CD14-positive monocyte (primary cell): Measurements from ENCODE around the gene RSAD2. TPM values are rescaled to one million over a fixed set of nuclear protein-coding genes. Genes with fewer than 3 reads are reported as not detected.

Source experiments
- DNase-seq, 3 donors: peaks; one replicate each; pipeline ENCODE4 v3.0.0-alpha.2; 2011 to 2022
- H2AFZ ChIP-seq: 2 replicates; pipeline ENCODE4 v1.6.0; 2012; ENCODE audit warnings: mild to moderate bottlenecking, low read depth, low read length, inconsistent platforms; ENCODE audit not compliant: insufficient read depth, poor library complexity, severe bottlenecking
- H3K27ac ChIP-seq, 2 donors: 1 replicate in 1 of 2; 2 replicates in 1 of 2; pipeline ENCODE4 v1.5.1; 2012 to 2013; ENCODE audit warnings: low read length in 2 of 2, control low read depth in 1 of 2, inconsistent platforms in 1 of 2, low read depth in 1 of 2, mild to moderate bottlenecking in 1 of 2
- H3K27me3 ChIP-seq, 2 donors: one replicate each; pipeline versions ENCODE4 v1.6.0 to v1.6.1; 2011 to 2013; ENCODE audit warnings: low read length in 2 of 2; ENCODE audit not compliant: control insufficient read depth in 2 of 2, insufficient read depth in 2 of 2
- H3K36me3 ChIP-seq, 2 donors: replicated peaks in 1 of 2; 1 replicate in 1 of 2; 2 replicates in 1 of 2; pipeline versions ENCODE4 v1.5.1 to v1.6.1; 2012 to 2013; ENCODE audit warnings: low read length in 2 of 2, control low read depth in 1 of 2, inconsistent platforms in 1 of 2, mild to moderate bottlenecking in 1 of 2; ENCODE audit not compliant: insufficient read depth in 2 of 2, control insufficient read depth in 1 of 2
- H3K4me1 ChIP-seq, 2 donors: 1 replicate in 1 of 2; 2 replicates in 1 of 2; pipeline versions ENCODE4 v1.5.1 to v1.6.1; 2012 to 2013; ENCODE audit warnings: low read length in 2 of 2, control low read depth in 1 of 2, inconsistent platforms in 1 of 2, mild to moderate bottlenecking in 1 of 2, moderate library complexity in 1 of 2; ENCODE audit not compliant: insufficient read depth in 2 of 2, control insufficient read depth in 1 of 2
- H3K4me2 ChIP-seq: replicated peaks from 2 replicates; pipeline ENCODE3; 2012; ENCODE audit warnings: low read length, moderate library complexity, mild to moderate bottlenecking; ENCODE audit not compliant: poor library complexity, severe bottlenecking; ENCODE audit errors: extremely low read depth
- H3K4me3 ChIP-seq, 3 experiments: fragments of 200-600 bp in 1 of 3; sonication (generic) in 1 of 3; replicated peaks in 1 of 3; 1 replicate in 2 of 3; 2 replicates in 1 of 3; pipeline ENCODE4 v1.5.1; 2011 to 2013; ENCODE audit warnings: low read length in 3 of 3, mild to moderate bottlenecking in 3 of 3, control low read depth in 2 of 3, low read depth in 2 of 3, inconsistent platforms in 1 of 3, moderate library complexity in 1 of 3
- H3K79me2 ChIP-seq: 2 replicates; pipeline ENCODE4 v1.6.0; 2012; ENCODE audit warnings: mild to moderate bottlenecking, control low read depth, inconsistent platforms, low read length, moderate library complexity; ENCODE audit not compliant: insufficient read depth
- H3K9ac ChIP-seq: 2 replicates; pipeline ENCODE4 v1.6.0; 2017; ENCODE audit warnings: low read length, mild to moderate bottlenecking; ENCODE audit not compliant: insufficient read depth, poor library complexity, severe bottlenecking
- H3K9me3 ChIP-seq, 2 donors: replicated peaks in 1 of 2; 1 replicate in 1 of 2; 2 replicates in 1 of 2; pipeline versions ENCODE4 v1.5.1 to v1.6.1; 2012 to 2013; ENCODE audit warnings: low read length in 2 of 2, control low read depth in 1 of 2; ENCODE audit not compliant: control insufficient read depth in 1 of 2, insufficient read depth in 1 of 2
- H4K20me1 ChIP-seq: 2 replicates; pipeline ENCODE4 v1.6.0; 2012; ENCODE audit warnings: mild to moderate bottlenecking, low read length, control low read depth, moderate library complexity; ENCODE audit not compliant: insufficient read depth
- H3K27ac Mint-ChIP-seq, 7 donors: one replicate each; pipeline ENCODE4 v1.8.0; 2020; ENCODE audit warnings: mild to moderate bottlenecking in 7 of 7, mixed read lengths in 7 of 7, moderate library complexity in 6 of 7, inconsistent platforms in 2 of 7
- H3K27me3 Mint-ChIP-seq, 3 donors: one replicate each; pipeline ENCODE4 v1.8.0; 2021 to 2022; ENCODE audit warnings: low read depth in 3 of 3, mild to moderate bottlenecking in 3 of 3, mixed read lengths in 3 of 3, moderate library complexity in 3 of 3, inconsistent platforms in 1 of 3
- H3K36me3 Mint-ChIP-seq, 2 donors: one replicate each; pipeline ENCODE4 v1.8.0; 2020; ENCODE audit warnings: mixed read lengths in 2 of 2, inconsistent platforms in 1 of 2, mild to moderate bottlenecking in 1 of 2
- H3K4me1 Mint-ChIP-seq: one replicate; pipeline ENCODE4 v1.8.0; 2020; ENCODE audit warnings: mild to moderate bottlenecking, mixed read lengths
- H3K4me3 Mint-ChIP-seq, 2 donors: one replicate each; pipeline ENCODE4 v1.8.0; 2020; ENCODE audit warnings: mild to moderate bottlenecking in 2 of 2, mixed read lengths in 2 of 2, moderate library complexity in 1 of 2
- H3K9me3 Mint-ChIP-seq, 7 donors: one replicate each; pipeline ENCODE4 v1.8.0; 2020 to 2022; ENCODE audit warnings: mixed read lengths in 7 of 7, mild to moderate bottlenecking in 6 of 7, moderate library complexity in 6 of 7, inconsistent platforms in 2 of 7
- CTCF ChIP-seq: fragments of 200-600 bp; IDR thresholded peaks from one replicate; pipeline ENCODE4 v1.8.0; 2022; ENCODE audit warnings: antibody characterized with exemption, mild to moderate bottlenecking
- WGBS: methylation state at CpG from one replicate; pipeline ENCODE4 v1.1.5; 2013; ENCODE audit warnings: missing lambda C conversion rate; ENCODE audit not compliant: insufficient coverage; 5-methylcytosine and 5-hydroxymethylcytosine counted together
- intact Hi-C, 2 donors: fragments of 100-400 bp; cut with micrococcal nuclease; formaldehyde crosslinking; loops; one replicate each; pipeline versions ENCODE4 v1.15.0 to v1.15.1; 2023
- polyA minus RNA-seq: library from RNA; depleted of rRNA, polyadenylated mRNA; stranded (reverse); fragments of >200 nt; gene quantifications from 2 replicates; pipeline ENCODE4 v1.2.3, GENCODE V29; 2012
- polyA plus RNA-seq, 3 donors: library from polyadenylated mRNA; depleted of rRNA in 1 of 3; unstranded in 2 of 3; stranded (reverse) in 1 of 3; fragments of 300-500 nt in 2 of 3; fragments of >200 nt in 1 of 3; fragmentation: Illumina TruSeq in 2 of 3; gene quantifications; 1 replicate in 2 of 3; 2 replicates in 1 of 3; pipeline ENCODE4 v1.2.3, GENCODE V29; 2012 to 2021
- total RNA-seq, 12 experiments: library from RNA in 1 of 12; stranded (reverse) in 1 of 12; fragments of 120-200 nt in 1 of 12; gene quantifications; one replicate each; pipeline ENCODE4 v1.2.4 and lab custom pipeline; 2013 to 2026; ENCODE audit warnings: mixed read lengths in 6 of 12, inconsistent platforms in 1 of 12

Gene RSAD2
- 17.3 TPM for total RNA-seq (2013)
- 10 to 100 TPM in 2 of 3 donors, 1 to 10 TPM in 1; 6.0 to 12.6 (median 10.3) TPM for polyA plus RNA-seq
- 4.3 and 12.2 TPM in 2 replicates for polyA minus RNA-seq
- total RNA-seq (lab: John Stamatoyannopoulos, UW): 15.2 to 398 (median 20.5) reads per million in 11 experiments

- peak; percentile 47 to 59 (median 56) for DNase-seq
- Histone ChIP-seq H3K9ac (peak within 1 kb of the TSS; percentile 49), H3K79me2 (no peaks in the 10 kb centered on the region), H3K4me1 (peaks cover 32 to 44% of the 10 kb centered on the region in 2 donors), H2AFZ (peak within 1 kb of the TSS; percentile 81), H3K27ac (peak within 1 kb of the TSS; percentile 15 to 71), H4K20me1 (no peaks in the 10 kb centered on the region), H3K36me3 (no peaks in the 10 kb centered on the region), H3K9me3 (no peaks in the 10 kb centered on the region), H3K27me3 (no peaks in the 10 kb centered on the region), H3K4me3 (peak within 1 kb of the TSS; percentile 48 to 79 (median 53)), H3K4me2 (peak within 1 kb of the TSS; percentile 84)
- 14% methylated on average over 6 of the region's 10 CpGs for WGBS
- TF ChIP-seq CTCF: no peak
- H3K36me3 Mint-ChIP-seq: peaks cover 3 to 5% of the 10 kb centered on the region in 2 donors
- peaks cover 0 to 7% (median 3%) of the 10 kb centered on the region in 7 donors for H3K9me3 Mint-ChIP-seq
- H3K27ac Mint-ChIP-seq: peak within 1 kb of the TSS; percentile 57 to 85 (median 68)
- peaks cover 45% of the 10 kb centered on the region for H3K4me1 Mint-ChIP-seq
- intact Hi-C loops: no loop called here
- peak within 1 kb of the TSS; percentile 81 to 94 for H3K4me3 Mint-ChIP-seq
- H3K27me3 Mint-ChIP-seq: no peaks in the 10 kb centered on the region
Observed at GRCh38 chr2:6877402-6878304, at the start of gene RSAD2. Gene RSAD2 (plus strand): TSS chr2:6877777. CDS start chr2:6877801, 24 bp downstream.

- WGBS: no CpG with 5 or more reads among the region's 2 CpGs
- Mint-ChIP-seq H3K27ac (peak overlapping the region in 1 of 7 donors; percentile 66), H3K36me3 (peaks cover 0 to 5% of the 10 kb centered on the region in 2 donors), H3K4me1 (peaks cover 15% of the 10 kb centered on the region), H3K4me3 (no peak overlapping the region), H3K9me3 (peaks cover 6 to 23% (median 16%) of the 10 kb centered on the region in 7 donors), H3K27me3 (peaks cover 0 to 7% (median 0%) of the 10 kb centered on the region in 3 donors)
- H3K9me3 ChIP-seq: peaks cover 0 to 4% of the 10 kb centered on the region in 2 donors
- no peak overlapping the region for H3K9ac ChIP-seq
- no peaks in the 10 kb centered on the region for H4K20me1 ChIP-seq
- H3K36me3 ChIP-seq: no peaks in the 10 kb centered on the region
- no peaks in the 10 kb centered on the region for H3K27me3 ChIP-seq
- H3K79me2 ChIP-seq: no peaks in the 10 kb centered on the region
- no peak overlapping the region for H3K4me3 ChIP-seq
- H3K4me1 ChIP-seq: peaks cover 6 to 8% of the 10 kb centered on the region in 2 donors
- no peak overlapping the region for H2AFZ ChIP-seq
- intact Hi-C loops: loop anchor here in 1 of 2 donors (5.0 kb wide), 1 partner anchor 39 kb away; the partner anchor contains the start of gene CMPK2
- peak; percentile 76 for TF ChIP-seq CTCF
- peak; percentile 18 to 54 (median 42) for DNase-seq
- H3K4me2 ChIP-seq: no peak overlapping the region
- H3K27ac ChIP-seq: no peak overlapping the region
Observed at GRCh38 chr2:6828299-6828584, 49.3 kb upstream of the RSAD2 start.
